LNCaP clone FGC (cell line): ENCODE measurements around the gene OSBPL6.

ENCODE experiments used
- DNase-seq: peaks from one replicate; pipeline ENCODE4 v3.0.0-alpha.2; 2011; ENCODE audit warnings: low read depth
- H3K4me3 ChIP-seq: 2 replicates; pipeline ENCODE4 v1.5.1; 2011; ENCODE audit warnings: mild to moderate bottlenecking, low read depth, low read length, control low read depth
- CTCF ChIP-seq: IDR thresholded peaks from 2 replicates; pipeline ENCODE4 v1.5.1; 2012; ENCODE audit warnings: mild to moderate bottlenecking; ENCODE audit not compliant: control insufficient read depth, insufficient read depth; ENCODE audit errors: extremely low read depth

OSBPL6 gene

GRCh38 chr2:178223806-178224205, 29.5 kb downstream of the OSBPL6 start:
- no peak for DNase-seq
- no peak for TF ChIP-seq CTCF

GRCh38 chr2:178225006-178225805, 30.9 kb downstream of the OSBPL6 start:
- no peak for DNase-seq
- no peak for TF ChIP-seq CTCF
- H3K4me3 ChIP-seq: no peak overlapping the region

More at GRCh38 chr2:178223806-178224205, 29.5 kb downstream of the OSBPL6 start:
- no peak overlapping the region for H3K4me3 ChIP-seq

GRCh38 chr2:178227187-178227586, 32.9 kb downstream of the OSBPL6 start:
- no peak for TF ChIP-seq CTCF
- no peak for DNase-seq
- no peak overlapping the region for H3K4me3 ChIP-seq

- DNase-seq: no peak
- no peak overlapping the region for H3K4me3 ChIP-seq
- no peak for TF ChIP-seq CTCF
Measured at GRCh38 chr2:178229927-178230326, 35.6 kb downstream of the OSBPL6 start.

GRCh38 chr2:178230396-178230795, 36.1 kb downstream of the OSBPL6 start:
- TF ChIP-seq CTCF: no peak
- H3K4me3 ChIP-seq: no peak overlapping the region
- no peak for DNase-seq

- no peak for TF ChIP-seq CTCF
- H3K4me3 ChIP-seq: no peak overlapping the region
- no peak for DNase-seq
Measured at GRCh38 chr2:178233428-178233827, 39.1 kb downstream of the OSBPL6 start.

- TF ChIP-seq CTCF: no peak
- DNase-seq: no peak
- H3K4me3 ChIP-seq: no peak overlapping the region
Measured at GRCh38 chr2:178234648-178235047, 40.3 kb downstream of the OSBPL6 start.
